Keratinocyte (primary cell): Measurements from ENCODE around the gene KIAA0930. TPM values are rescaled to one million over a fixed set of nuclear protein-coding genes. Genes with fewer than 3 reads are reported as not detected.

Source experiments
- DNase-seq: peaks from one replicate; pipeline ENCODE4 v3.0.0-alpha.2; 2011; ENCODE audit warnings: low read depth, missing footprints, low spot score
- FAIRE-seq: peaks from 2 replicates; lab custom pipeline; 2011; peaks lifted over from hg19 to GRCh38; lab: Jason Lieb, UNC
- H2AFZ ChIP-seq: 2 replicates; pipeline ENCODE4 v1.6.0; 2012; ENCODE audit warnings: low read length, control low read depth, inconsistent platforms; ENCODE audit not compliant: control insufficient read depth
- H3K27ac ChIP-seq: 2 replicates; pipeline ENCODE4 v1.5.1; 2011; ENCODE audit warnings: low read length; ENCODE audit not compliant: control insufficient read depth, insufficient read depth
- H3K27me3 ChIP-seq: 3 replicates; pipeline ENCODE4 v1.6.0; 2011; ENCODE audit warnings: low read length; ENCODE audit not compliant: control insufficient read depth, insufficient read depth; ENCODE audit errors: extremely low read depth
- H3K36me3 ChIP-seq, 2 experiments: 2 replicates in 1 of 2; 3 replicates in 1 of 2; pipeline ENCODE4 v1.5.1; 2011; ENCODE audit warnings: low read length in 2 of 2, mild to moderate bottlenecking in 1 of 2; ENCODE audit not compliant: control insufficient read depth in 2 of 2, insufficient read depth in 2 of 2; ENCODE audit errors: extremely low read depth in 1 of 2
- H3K4me1 ChIP-seq: 3 replicates; pipeline ENCODE4 v1.5.1; 2011; ENCODE audit warnings: low read length; ENCODE audit not compliant: control insufficient read depth, insufficient read depth; ENCODE audit errors: extremely low read depth
- H3K4me2 ChIP-seq: 3 replicates; pipeline ENCODE4 v1.6.0; 2011; ENCODE audit warnings: low read depth, low read length; ENCODE audit not compliant: control insufficient read depth, insufficient read depth; ENCODE audit errors: extremely low read depth
- H3K4me3 ChIP-seq, 3 experiments: fragments of 200-600 bp in 1 of 3; sonication (generic) in 1 of 3; 2 replicates in 2 of 3; 3 replicates in 1 of 3; pipeline ENCODE4 v1.5.1; 2011 to 2016; ENCODE audit warnings: low read length in 3 of 3, mild to moderate bottlenecking in 3 of 3, control low read depth in 2 of 3, inconsistent platforms in 1 of 3, low read depth in 1 of 3, mixed read lengths in 1 of 3, mixed run types in 1 of 3, moderate library complexity in 1 of 3; ENCODE audit not compliant: control insufficient read depth in 2 of 3, insufficient read depth in 2 of 3; ENCODE audit errors: extremely low read depth in 1 of 3
- H3K79me2 ChIP-seq: 2 replicates; pipeline ENCODE4 v1.6.0; 2012; ENCODE audit warnings: low read length; ENCODE audit not compliant: control insufficient read depth, insufficient read depth
- H3K9ac ChIP-seq: 3 replicates; pipeline ENCODE4 v1.6.0; 2011; ENCODE audit warnings: low read length; ENCODE audit not compliant: control insufficient read depth, insufficient read depth; ENCODE audit errors: extremely low read depth
- H3K9me1 ChIP-seq: 3 replicates; pipeline ENCODE4 v1.6.0; 2011; ENCODE audit warnings: low read length; ENCODE audit not compliant: control insufficient read depth, insufficient read depth; ENCODE audit errors: extremely low read depth
- H3K9me3 ChIP-seq: 2 replicates; pipeline ENCODE4 v1.5.1; 2012; ENCODE audit warnings: low read depth, low read length; ENCODE audit not compliant: control insufficient read depth
- H4K20me1 ChIP-seq: 3 replicates; pipeline ENCODE4 v1.6.0; 2011; ENCODE audit warnings: low read length; ENCODE audit not compliant: control insufficient read depth, insufficient read depth; ENCODE audit errors: extremely low read depth
- CTCF ChIP-seq, 3 experiments: IDR thresholded peaks in 1 of 3; conservative IDR thresholded peaks in 1 of 3; optimal IDR thresholded peaks in 1 of 3; 2 replicates in 2 of 3; 3 replicates in 1 of 3; pipeline versions ENCODE3 to v1.5.1; 2011; ENCODE audit warnings: low read length in 3 of 3, mild to moderate bottlenecking in 3 of 3, moderate library complexity in 2 of 3, control low read depth in 1 of 3, inconsistent platforms in 1 of 3; ENCODE audit not compliant: insufficient read depth in 2 of 3; ENCODE audit errors: extremely low read depth in 1 of 3
- EZH2 ChIP-seq: IDR thresholded peaks from one replicate; pipeline ENCODE4 v1.6.1; 2012; ENCODE audit warnings: inconsistent platforms, mild to moderate bottlenecking, low read length, moderate library complexity
- dilution Hi-C: fragments of 300-500 bp; cut with MboI; formaldehyde crosslinking; loops from one replicate; pipeline ENCODE4 v1.7.0; 2020; ENCODE audit warnings: low sequenced_read_pairs; ENCODE audit not compliant: extremely low pct_ligation_motif_present
- polyA plus RNA-seq, 5 experiments: library from polyadenylated mRNA; depleted of rRNA in 3 of 5; stranded (reverse) in 3 of 5; stranded (forward) in 1 of 5; unstranded in 1 of 5; fragments of >200 nt; gene quantifications; 1 replicate in 1 of 5; 2 replicates in 3 of 5; 3 replicates in 1 of 5; pipeline versions ENCODE4 v1.2.1 to v1.2.3, GENCODE V29; 2011 to 2012; ENCODE audit warnings: missing spikeins in 2 of 5, low read depth in 1 of 5, low replicate concordance in 1 of 5

Gene KIAA0930
- polyA plus RNA-seq, 1 donor (not counting 4 experiments of a cell fraction or from before 2014, with no cell fraction given): 115 TPM

- Histone ChIP-seq H3K27me3 (no peaks in the 10 kb centered on the region), H3K4me3 (no peak overlapping the region), H3K9me3 (no peaks in the 10 kb centered on the region), H3K4me1 (no peaks in the 10 kb centered on the region), H2AFZ (no peak overlapping the region), H3K9ac (no peak overlapping the region), H3K79me2 (no peaks in the 10 kb centered on the region), H3K9me1 (peaks cover 2% of the 10 kb centered on the region), H3K4me2 (no peak overlapping the region), H3K36me3 (peaks cover 22 to 32% of the 10 kb centered on the region in 2 experiments), H4K20me1 (peaks cover 2% of the 10 kb centered on the region), H3K27ac (no peak overlapping the region)
- TF ChIP-seq CTCF (optimal IDR thresholded peaks at IDR 0.05 in 1 of 3, IDR thresholded peaks at IDR 0.05 in 1 of 3, conservative IDR thresholded peaks at IDR 0.05 in 1 of 3; ENCODE audit: extremely low read depth in 1 of 3, insufficient read depth in 2 of 3, low read length in 3 of 3): no peak
- TF ChIP-seq EZH2: no peak
- dilution Hi-C loops: no loop called here
- FAIRE-seq: no peak
- DNase-seq: no peak
Observed at GRCh38 chr22:45190202-45190872, 50.4 kb downstream of the KIAA0930 start.

- H3K4me3 ChIP-seq: no peak overlapping the region
- TF ChIP-seq CTCF (optimal IDR thresholded peaks at IDR 0.05 in 1 of 3, IDR thresholded peaks at IDR 0.05 in 1 of 3, conservative IDR thresholded peaks at IDR 0.05 in 1 of 3; ENCODE audit: extremely low read depth in 1 of 3, insufficient read depth in 2 of 3, low read length in 3 of 3) (no peak), EZH2 (no peak)
- dilution Hi-C loops: no loop called here
- H3K4me2 ChIP-seq: no peak overlapping the region
- H3K27me3 ChIP-seq: no peaks in the 10 kb centered on the region
- H3K9me3 ChIP-seq: no peaks in the 10 kb centered on the region
- H3K36me3 ChIP-seq: peaks cover 22 to 25% of the 10 kb centered on the region in 2 experiments
- no peak overlapping the region for H2AFZ ChIP-seq
- DNase-seq: no peak
- no peaks in the 10 kb centered on the region for H3K79me2 ChIP-seq
- H3K4me1 ChIP-seq: no peaks in the 10 kb centered on the region
- H4K20me1 ChIP-seq: peaks cover 2% of the 10 kb centered on the region
- no peak overlapping the region for H3K27ac ChIP-seq
- H3K9me1 ChIP-seq: peaks cover 2% of the 10 kb centered on the region
- H3K9ac ChIP-seq: no peak overlapping the region
- no peak for FAIRE-seq
Observed at GRCh38 chr22:45188779-45189178, 51.9 kb downstream of the KIAA0930 start.
